GM12873 (cell line): ENCODE measurements around the gene RHBDF1.

Source experiments
- CTCF ChIP-seq: IDR thresholded peaks from 2 replicates; pipeline ENCODE4 v1.5.1; 2012; ENCODE audit warnings: low read depth, mild to moderate bottlenecking, moderate library complexity, low read length, control low read depth; ENCODE audit not compliant: insufficient read depth; ENCODE audit errors: missing control alignments

Gene RHBDF1

GRCh38 chr16:53346-54236 lies 18.8 kb downstream of the RHBDF1 start, which contains the start of the genes POLR3K and SNRNP25:
POLR3K (minus strand) TSS chr16:53608; CDS start chr16:53586, 22 bp downstream.
SNRNP25 (plus strand) TSS chr16:53828; CDS start chr16:54017, 189 bp downstream.
- TF ChIP-seq CTCF: no peak

GRCh38 chr16:50769-51591 lies 21.5 kb downstream of the RHBDF1 start:
- TF ChIP-seq CTCF: no peak

- no peak for TF ChIP-seq CTCF
These were observed 25.2 kb downstream of the RHBDF1 start for GRCh38 chr16:47234-47633.

- TF ChIP-seq CTCF: no peak
These were observed 27.0 kb downstream of the RHBDF1 start for GRCh38 chr16:45454-45853.

- no peak for TF ChIP-seq CTCF
These were observed 27.8 kb downstream of the RHBDF1 start for GRCh38 chr16:44655-45054.

- no peak for TF ChIP-seq CTCF
These were observed 29.1 kb downstream of the RHBDF1 start for GRCh38 chr16:43294-43693.

- TF ChIP-seq CTCF: no peak
These were observed 29.7 kb downstream of the RHBDF1 start for GRCh38 chr16:42691-43090.
